GM18508 (cell line): Measurements from ENCODE around the gene ZNF276.

Experiments used
- ATAC-seq: cut with Tn5 transposase; IDR thresholded peaks from one replicate; pipeline ENCODE4 v1.9.1; 2021; ENCODE audit warnings: moderate number of reproducible peaks; ENCODE audit not compliant: insufficient read depth, unreplicated experiment

ZNF276 gene

DNA sequence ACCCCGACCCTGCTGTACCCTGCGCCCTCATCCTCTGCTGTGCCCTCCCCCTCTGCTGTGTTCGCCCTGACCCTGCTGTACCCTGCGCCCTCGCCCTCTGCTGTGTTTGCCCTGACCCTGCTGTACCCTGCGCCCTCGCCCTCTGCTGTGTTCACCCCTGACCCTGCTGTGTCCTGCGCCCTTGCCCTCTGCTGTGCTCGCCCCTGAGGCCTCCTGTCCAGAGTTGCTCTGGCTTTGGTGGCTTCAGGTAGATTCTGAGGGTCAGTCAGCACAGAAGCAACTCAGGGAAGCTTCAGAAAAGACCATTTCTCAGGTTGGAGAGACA lies 11.5 kb downstream of the ZNF276 start:
- ATAC-seq = no peak

DNA sequence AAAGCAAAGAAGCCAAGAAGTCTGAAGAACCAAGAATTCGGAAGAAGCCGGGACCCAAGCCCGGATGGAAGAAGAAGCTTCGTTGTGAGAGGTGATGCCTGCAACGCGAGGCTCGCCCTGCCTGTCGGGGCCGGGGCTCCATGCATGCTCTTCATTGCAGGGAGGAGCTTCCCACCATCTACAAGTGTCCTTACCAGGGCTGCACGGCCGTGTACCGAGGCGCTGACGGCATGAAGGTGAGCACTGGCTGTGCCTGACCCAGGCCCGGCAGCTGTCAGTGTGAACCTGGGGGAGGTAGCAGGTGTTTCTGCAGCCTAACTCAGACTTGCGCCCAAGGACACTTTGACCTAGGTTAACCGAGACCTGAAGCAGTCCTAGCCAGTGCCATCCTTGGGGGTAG lies 12.0 kb downstream of the ZNF276 start:
- no peak for ATAC-seq

DNA sequence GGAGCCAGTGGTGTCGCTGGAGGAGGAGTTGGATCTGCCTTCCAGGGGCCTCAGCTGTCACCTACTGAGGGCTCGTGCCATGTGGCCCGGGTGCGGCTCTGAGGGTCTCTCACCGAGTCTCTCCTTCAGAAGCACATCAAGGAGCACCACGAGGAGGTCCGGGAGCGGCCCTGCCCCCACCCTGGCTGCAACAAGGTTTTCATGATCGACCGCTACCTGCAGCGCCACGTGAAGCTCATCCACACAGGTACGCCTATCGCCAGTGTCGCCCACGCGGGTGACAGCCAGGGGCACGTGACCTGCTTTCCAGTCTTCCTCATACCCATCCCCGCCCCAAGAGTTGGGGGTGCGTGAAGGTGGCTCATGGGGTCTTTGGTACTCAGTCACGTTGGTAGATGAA lies 12.5 kb downstream of the ZNF276 start:
- ATAC-seq = no peak

DNA sequence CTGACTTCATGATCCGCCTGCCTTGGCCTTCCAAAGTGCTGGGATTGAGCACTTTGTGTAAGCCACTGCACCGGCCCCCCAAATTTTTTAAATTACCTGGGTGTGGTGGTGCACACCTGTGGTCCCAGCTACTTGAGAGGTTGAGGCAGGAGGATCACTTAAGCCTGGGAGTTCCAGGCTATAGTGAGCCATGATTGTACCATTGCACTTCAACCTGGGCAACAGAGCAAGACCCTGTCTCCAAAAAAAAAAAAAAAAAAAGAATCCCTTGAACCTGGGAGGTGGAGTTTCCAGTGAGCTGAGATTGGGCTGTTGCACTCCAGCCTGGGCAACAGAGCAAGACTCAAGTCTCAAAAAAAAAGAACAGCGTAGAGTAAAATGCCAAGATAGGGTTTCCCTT lies 15.2 kb downstream of the ZNF276 start:
- ATAC-seq = no peak

DNA sequence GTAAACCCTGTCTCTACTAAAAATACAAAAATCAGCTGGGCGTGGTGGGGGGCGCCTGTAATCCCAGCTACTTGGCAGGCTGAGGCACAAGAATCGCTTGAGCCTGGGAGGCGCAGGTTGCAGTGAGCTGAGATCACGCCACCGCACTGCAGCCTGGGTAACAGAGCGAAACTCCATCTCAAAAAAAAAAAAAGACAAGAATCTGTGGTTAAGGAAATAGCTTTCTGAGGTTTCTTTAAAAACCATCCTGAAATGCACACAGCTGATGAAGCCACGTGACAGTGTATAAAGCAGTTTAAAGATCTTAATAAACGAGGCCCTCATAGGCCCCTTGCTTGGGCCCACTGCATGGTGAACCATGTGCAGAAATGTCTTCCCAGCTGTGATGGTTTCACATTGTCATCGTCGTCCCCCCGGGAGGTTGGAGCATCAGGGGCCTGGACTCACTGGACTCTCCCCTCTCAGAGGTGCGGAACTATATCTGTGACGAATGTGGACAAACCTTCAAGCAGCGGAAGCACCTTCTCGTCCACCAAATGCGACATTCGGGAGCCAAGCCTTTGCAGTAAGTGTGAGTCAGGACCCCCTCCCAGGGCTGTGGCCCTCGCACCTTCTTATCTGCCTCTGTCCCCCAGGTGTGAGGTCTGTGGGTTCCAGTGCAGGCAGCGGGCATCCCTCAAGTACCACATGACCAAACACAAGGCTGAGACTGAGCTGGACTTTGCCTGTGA lies 16.2 kb downstream of the ZNF276 start:
- ATAC-seq = no peak

DNA sequence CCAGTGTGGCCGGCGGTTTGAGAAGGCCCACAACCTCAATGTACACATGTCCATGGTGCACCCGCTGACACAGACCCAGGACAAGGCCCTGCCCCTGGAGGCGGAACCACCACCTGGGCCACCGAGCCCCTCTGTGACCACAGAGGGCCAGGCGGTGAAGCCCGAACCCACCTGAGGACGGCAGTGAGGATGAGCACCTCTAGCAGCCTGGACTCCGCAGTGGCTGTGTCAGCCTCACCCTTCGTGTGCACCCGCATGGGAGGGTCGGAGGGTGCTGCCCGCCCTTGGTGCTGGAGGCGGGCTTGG lies 16.7 kb downstream of the ZNF276 start:
- no peak for ATAC-seq

DNA sequence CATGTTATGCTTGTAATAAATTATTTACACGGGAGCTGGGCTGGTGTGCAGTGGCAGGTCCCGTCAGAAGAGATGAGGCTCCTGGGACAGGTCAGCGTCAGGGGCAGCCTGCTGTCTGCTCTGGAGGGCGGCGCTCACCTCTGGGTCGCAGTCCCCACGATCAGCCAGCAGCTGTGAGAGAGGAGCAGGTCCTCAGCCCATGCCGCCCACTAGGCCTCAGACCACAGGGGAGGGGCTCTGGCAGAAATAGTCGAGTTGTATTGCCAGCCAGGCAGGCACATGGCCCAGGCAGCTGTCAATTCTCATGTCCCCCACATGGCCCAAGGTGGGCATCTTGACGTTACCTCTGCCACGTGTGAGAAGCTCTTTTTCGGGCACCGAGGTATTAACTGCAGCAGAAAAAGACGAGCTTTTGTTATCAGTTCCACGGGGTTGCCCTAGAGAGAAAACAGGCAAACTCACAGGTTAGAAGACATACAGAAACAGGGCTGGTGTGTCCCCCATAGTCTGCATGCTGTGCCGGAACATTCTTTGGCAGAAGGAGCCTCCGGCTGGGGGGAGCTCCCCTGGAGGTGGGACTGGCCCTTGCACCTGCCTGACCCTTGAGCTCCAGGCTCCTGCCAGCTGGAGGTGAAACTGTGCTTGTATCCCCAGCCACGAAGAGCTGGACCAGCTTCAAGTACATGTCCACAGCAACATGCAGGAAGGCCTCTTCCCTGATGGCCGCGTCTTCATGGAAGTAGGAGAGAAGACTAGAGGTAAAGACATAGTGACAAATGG lies 17.4 kb downstream of the ZNF276 start:
- no peak for ATAC-seq

DNA sequence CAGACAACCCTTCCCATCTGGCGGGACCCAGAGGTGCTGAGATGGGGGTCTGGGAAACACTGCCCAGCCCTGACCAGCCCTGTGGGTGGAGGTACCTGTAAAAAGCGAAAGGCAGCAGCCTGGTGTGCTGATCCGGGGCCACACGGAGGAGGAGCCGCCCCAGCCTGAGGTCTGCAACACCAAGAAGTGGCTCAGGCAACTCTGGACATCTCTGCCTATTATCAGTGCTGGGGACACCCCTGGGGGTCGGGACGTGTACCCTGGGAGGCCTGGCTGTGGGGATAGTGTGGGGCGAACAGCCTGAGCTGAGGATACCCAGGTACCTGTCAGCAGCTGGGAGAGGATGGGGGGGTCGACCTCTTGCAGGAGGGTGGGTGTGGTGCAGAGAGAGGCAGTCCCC lies 18.0 kb downstream of the ZNF276 start:
- ATAC-seq = no peak

DNA sequence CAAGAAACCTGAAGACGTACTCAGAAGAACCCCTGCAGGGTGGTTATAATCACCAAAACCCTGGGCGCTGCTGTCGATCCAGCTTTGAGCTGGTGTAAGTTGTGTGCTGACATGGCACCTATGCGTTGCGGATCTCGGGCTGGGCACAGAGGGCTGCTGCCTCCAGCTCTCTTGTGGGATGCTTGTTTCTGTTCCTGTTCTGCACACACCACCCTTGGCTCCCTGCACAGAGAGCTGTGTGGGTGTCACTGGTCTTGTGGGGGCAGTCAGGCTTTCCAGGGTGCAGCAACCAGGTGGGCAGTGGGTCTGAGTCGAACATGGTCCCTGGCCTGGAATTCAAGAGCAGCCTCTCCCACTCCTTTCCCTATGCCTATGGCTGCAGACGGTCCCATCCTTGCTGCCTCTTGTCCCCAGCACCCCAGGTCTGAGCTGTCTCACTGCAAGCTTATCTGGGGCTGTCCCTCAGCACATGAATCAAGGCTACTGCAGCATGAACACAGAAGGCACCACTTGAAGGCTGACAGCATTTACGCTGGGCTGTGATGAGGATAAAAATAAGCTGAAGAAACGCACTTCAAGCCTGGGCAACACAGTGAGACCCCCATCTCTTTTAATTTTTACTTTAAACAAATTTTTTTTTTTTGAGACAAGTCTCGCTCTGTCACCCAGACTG lies 20.1 kb downstream of the ZNF276 start:
- ATAC-seq = no peak

DNA sequence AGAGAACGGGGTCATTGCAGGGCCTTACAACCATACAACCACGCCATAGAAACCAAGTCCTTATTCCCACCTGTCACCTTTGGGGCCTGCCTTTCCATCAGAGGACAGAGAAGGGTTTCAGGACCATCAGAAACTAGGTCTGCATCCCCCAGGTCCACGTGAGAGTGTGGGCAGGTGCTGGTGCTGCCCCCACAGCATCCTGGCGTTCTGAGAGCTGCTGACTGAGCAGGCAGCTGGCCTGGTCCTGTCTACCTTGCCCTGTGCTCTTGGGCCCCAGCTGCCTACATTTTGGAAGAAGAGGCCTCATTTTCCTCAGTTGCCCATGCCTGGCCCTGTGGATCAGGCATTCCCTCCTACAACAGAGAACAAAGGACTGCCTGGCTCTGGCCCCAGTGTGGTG lies 21.6 kb downstream of the ZNF276 start:
- no peak for ATAC-seq

DNA sequence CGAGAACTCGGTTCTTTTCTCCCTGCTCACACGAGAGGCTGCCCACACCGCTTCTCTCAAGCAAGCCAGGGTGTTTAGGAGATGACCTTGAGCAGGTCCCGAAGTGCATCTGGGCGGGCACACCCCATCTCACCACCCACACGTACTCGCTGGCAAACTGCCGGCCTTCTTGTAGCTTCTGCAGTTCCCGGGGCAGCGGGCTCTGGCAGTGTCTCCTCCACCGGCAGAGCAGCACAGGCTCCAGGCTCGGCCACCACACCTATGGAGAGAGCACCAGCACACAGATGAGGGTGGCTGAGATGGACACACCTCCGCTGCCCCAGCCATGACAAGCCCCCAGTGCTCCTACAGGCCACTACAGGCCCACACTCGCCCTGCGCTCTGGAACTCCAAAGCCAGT lies 23.5 kb downstream of the ZNF276 start:
- ATAC-seq = no peak

DNA sequence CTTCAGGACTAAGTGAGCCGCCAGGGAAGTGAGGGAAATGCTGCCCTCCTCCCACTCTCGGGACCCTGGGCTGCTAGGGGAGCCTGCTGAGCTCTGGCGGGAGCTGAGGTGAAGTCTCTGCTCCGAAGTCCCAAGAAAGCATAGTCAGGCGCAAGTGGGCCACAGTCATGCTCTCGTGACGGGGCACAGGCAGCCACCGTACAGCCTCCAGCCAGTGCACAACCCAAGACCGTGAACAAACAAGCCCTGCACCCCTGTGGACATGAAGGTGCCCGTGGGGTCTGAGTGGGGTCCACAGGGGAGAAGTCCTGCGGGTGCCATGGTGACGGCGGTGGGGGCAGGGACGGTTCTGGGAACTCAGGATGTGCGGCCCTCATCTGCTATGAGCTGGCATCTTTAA lies 24.7 kb downstream of the ZNF276 start:
- ATAC-seq = no peak

DNA sequence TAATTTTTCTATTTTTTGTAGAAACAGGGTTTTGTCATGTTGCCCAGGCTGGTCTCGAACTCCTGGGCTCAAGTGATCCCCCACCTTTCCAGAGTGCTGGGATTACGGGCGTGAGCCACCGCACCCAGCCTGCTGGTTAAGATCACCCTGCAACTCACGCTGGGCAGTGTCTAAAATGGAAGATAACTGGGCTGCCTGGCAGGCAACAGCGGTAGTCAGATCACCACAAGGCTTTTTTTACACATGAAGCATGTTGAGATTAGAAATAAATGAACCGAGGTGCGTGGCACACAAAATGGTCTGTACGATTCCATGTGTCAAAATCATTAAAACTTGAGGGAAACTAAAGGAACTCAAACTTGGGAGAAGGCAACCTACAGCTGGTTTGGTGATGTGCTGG lies 26.7 kb downstream of the ZNF276 start:
- ATAC-seq = no peak

DNA sequence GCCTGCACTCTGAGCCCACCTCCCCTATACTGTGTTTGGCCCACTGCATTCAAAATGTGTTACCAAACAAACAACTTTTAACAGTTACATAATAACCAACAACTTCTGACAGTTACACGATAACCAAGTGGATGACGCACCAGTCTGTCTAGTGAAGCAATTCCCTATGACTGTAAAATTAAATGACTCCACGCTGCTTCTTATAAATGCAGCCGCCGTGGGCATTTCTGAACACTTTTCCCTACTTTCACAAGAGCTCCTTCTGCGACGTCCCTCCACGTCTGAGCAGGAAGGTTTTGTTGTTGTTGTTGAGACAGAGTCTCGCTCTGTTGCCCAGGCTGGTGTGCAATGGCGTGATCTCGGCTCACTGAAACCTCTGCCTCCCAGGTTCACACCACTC lies 27.6 kb downstream of the ZNF276 start:
- no peak for ATAC-seq

DNA sequence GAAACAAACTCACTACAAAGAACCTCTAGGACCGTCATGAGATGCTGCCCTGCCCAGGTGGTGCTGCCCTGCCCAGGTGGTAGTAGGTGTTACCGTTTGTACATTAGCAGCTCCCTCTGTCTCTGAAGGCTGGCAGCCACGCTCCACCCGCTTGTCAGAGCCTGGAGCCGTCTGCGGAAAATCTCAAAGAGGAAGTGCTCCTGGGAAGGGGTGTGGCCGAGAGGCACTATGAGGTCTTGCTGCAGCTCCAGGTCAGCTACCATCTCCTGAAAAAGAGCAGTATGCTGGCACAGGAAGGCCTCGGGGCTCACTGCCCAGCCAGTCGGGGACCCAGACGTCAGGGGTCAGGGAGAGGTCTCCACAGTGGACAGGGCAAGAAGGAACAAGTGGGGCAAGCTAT lies 28.3 kb downstream of the ZNF276 start:
- no peak for ATAC-seq

DNA sequence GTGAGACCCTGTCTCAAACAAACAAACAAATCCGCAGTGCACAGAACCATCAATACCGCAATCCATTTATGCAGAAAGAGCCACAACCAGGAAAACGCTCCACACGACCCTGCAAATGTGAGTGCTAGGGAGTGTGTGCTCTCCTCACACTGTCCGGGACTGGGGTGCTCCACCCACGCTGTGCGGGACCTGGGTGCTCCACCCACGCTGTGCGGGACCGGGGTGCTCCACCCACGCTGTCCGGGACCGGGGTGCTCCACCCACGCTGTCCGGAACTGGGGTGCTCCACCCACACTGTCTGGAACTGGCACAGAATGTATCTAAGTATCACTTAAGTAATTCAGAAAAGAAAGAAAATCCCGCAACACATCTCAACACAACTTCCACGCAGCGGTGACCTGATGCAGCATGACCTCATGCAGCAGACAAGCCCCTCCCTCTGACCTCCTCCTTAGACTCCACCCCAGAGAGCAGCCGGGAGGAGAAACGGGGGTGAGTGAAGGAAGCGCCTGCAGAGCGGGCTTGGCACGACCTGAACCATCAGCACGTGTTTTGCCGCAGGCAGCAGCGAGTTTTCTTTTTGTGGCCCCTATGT lies 38.5 kb downstream of the ZNF276 start:
- ATAC-seq = no peak

DNA sequence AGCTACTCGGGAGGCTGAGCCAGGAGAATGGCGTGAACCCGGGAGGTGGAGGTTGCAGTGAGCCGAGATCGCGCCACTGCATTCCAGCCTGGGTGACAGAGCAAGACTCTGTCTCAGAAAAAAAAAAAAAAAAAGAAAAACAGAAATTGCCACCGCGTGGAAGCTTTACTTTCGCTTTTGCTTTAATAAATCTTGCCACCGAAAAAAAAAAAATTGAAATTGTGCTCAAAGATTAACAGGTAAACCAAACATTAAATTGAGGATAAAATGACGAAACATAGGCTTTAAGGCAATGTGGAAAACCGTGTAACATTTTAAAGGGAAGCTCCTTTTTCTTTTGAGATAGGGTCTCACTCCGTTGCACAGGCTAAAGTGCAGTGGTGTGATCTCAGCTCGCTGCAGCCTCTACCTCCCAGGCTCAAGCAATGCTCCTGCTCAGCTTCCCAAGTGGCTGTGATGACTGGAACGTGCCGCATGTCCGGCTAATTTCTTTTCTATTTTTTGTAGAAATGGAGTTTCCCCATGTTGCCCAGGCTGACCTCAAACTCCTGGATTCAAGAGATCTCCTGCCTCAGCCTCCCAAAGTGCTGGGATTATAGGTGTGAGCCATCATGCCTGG lies 40.1 kb downstream of the ZNF276 start:
- ATAC-seq = no peak

DNA sequence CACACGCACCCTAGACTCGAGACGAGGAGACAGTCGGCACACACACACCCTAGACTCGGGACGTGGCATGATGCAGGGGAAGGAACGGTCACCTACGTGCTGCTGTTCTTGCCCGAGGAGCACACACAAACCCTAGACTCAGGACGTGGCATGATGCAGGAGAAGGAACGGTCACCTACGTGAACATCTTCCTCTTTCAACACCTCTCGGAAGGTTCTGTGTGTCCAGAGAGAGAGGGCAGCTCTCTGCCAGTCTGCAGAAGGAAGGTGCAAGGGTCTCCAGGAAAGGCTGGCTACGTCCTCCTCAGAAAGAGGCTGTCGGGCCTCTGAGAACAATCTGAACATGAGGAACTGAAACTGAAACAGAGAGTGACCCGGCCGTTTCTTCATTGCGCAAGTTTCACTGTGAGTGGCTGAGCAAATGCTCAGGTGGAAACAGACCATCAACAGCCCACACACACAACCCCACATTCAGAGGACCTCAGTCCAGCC lies 43.4 kb downstream of the ZNF276 start:
- peak; percentile 66 for ATAC-seq

DNA sequence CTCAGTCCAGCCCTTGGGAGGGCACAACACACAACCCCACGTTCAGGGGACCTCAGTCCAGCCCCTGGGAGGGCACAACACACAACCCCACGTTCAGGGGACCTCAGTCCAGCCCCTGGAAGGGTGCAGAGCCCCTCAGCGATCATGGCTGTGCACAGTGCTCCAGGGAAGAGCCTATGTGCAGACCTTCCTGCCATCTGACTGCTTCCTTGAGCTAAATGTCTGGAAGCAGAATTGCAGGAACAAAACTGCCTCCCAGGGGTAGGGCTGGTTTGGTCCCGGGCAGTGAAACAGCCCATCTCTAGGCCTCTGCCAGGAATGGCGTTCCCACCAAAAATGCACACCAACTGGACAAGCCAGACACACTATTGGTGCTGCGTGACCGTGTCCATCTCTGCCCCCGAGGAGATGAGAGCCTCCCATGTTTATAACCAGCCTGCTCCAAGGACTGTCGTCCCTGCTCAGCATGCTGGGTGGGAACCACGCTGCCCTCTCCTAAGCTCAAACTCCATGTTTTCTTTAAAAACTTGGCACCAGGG lies 44.0 kb downstream of the ZNF276 start:
- ATAC-seq = no peak

DNA sequence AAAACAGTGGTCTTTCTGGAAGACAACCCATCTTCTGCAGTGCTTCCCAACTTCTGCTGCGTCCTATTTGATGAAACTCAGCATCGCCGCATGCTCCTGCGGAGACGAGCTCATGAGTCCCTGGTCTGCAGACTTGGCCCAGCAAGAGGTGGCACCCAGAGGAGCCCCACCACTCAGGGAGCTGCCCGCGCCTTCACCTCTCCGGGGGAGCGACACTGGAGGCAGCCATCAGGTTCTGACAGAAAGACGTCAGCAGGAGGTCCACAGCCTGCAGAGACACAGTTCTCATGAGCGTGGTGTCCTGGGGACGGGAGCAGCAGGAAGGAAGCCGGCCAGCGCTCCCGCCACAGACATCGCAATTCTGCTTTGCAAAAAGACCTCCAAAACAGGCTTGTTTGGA lies 49.0 kb downstream of the ZNF276 start:
- no peak for ATAC-seq

DNA sequence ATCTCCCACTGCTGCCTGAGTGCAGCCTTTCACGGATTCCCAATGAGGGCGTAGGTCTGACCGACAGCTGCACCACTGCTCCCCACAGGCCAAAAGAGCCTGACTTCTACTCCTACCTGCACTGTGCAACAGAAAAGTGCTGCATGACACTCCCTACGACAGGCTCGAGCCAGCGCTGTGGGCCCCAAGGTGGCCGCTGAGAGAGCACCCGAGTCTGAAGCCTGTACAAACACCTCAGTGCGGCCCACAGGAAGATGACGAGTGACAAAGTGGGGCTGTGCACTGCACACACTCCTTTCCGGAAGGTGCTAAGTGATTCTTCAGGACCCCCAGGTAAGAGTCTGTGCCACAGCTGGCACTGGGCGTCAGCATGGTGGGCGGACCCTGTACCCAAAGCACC lies 53.9 kb downstream of the ZNF276 start:
- ATAC-seq = no peak
